Inferior parietal cortex (tissue), 1 donor: ENCODE data around the gene CHID1.

Experiments
- DNase-seq: peaks from one replicate; pipeline ENCODE4 v3.0.0-alpha.2; 2016; ENCODE audit errors: extremely low spot score

CHID1 gene

GRCh38 chr11:933142-933851 lies 22.7 kb upstream of the CHID1 start:
- no peak for DNase-seq

GRCh38 chr11:932435-932834 lies 21.8 kb upstream of the CHID1 start:
- DNase-seq = no peak

GRCh38 chr11:931385-931784 lies 20.8 kb upstream of the CHID1 start:
- no peak for DNase-seq

DNA sequence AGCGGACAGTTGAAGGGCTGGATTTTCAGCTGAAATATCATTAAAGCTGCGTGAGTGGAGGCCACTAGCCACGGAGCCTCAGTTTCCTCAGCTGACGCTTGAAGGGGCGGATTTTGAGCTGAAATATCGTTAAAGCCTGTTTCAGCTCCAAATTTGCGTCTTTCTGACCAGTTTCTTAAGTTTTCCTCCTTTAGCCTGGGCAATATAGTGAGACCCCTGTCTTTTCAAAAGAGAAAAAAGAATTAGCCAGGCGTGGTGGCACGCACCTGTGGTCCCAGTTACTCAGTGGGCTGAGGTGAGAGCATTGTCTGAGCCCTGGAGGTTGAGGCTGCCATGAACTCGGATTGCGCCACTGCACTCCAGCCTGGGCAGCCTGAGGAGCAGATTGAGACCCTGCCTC lies 18.8 kb upstream of the CHID1 start:
- DNase-seq = no peak

DNA sequence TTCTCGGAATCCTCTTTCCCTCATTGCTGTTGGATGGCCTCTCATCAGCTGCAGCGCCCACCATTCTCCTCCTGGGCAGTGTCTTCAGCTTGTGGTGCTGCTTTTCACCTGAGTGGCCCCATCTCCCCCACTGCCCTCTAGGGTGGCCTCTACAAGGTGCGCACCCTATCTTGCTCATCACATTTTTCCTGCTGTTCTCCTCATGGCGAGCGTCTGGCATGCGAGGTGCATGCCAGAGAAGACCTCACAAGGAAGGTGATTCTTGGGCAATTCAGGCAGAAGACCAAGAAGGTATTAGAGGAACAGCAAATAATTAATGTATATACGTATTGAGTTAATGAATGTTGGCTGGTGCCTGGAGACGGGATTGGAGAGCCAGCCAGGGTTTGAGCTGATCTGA lies 18.2 kb upstream of the CHID1 start:
- no peak for DNase-seq

DNA sequence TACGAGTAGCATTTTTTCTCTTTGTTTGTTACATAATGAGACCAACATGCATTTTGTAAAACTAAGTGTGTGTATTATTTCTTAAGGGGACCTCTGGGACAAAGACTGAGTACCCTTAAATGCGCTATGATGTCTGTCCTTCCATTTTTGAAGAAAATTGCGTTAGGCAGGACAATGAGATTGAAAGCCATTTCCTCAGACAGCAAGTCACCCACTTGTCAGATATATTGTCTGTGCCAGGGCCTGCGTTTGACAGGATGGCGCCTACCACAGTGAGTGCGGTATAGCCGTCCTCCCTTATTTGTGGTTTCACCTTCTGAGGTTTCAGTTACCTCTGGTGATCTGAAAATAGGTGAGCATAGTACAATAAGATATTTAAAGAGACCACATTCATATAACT lies 17.3 kb upstream of the CHID1 start:
- DNase-seq = no peak

DNA sequence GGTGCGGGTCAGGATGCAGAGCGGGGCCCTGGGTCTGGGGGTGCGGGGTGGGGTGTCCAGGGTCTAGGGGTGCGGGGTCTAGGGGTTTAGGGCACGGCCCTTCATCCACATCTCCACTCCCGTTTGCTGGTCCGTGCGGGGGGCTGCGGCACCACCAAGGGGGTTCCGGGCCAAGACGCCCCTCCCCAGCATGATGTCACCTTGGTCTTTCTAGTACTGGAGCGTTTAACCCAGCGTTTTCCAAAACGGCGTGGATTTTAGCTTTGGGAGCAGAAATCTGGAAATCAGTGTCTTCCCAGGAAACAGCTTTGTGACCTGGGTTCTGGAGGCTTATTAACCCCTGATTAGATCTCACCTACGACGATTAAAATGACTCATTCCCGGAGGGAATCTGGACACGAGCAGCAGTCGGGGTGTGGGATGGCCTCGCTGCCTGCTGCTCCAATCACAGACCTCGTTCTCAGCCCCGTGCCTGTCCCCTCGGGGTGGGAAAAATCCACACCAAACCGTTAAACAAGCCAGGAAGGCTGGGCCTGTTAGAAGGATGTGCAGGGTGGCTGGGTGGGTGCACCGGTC lies 15.8 kb upstream of the CHID1 start:
- no peak for DNase-seq

GRCh38 chr11:925496-926301 lies 15.1 kb upstream of the CHID1 start, which contains the start of gene AP2A2:
Gene AP2A2, plus strand, starts transcription at chr11:925870. Its CDS starts 152 bp downstream, at chr11:926022.
- peak; percentile 79 for DNase-seq

GRCh38 chr11:925158-925495 lies 14.5 kb upstream of the CHID1 start:
- no peak for DNase-seq

DNA sequence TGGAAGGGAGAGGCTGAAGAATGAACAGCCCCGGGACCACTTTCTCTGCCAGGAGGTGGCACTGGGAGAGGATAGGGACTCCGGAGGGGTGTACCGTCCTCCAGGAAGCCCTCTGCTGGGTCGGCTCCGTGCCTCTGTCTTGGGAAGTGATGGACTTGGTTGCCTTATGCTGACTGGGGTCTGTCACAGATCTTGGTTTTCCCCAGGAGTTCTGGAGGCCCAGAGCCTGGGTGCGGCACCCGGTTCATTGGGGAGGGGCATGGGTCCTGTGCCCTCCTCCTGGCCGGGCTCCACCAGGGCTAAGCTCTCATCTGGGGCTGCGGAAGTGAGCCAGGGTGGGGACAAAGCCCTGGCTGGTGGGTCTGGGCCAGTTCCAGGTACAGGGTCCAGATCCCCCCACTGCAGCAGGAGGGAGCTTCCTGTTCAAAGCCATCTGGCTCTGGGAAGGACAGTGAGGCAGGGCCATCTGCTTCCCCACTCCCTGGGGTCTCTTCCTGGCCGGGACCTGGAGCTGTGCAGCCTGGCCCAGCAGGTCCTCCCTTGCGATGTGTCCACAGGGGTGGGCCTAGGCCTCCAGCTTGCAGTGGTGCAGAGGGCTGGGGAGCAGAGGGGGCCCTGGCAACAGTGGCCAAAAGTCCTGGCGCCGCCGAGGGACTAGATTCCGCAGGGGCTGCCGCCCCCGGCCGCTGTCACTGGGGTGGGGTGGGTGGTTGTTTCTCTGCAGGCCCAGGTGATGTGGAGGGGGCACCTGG lies 14.0 kb upstream of the CHID1 start:
- no peak for DNase-seq

- no peak for DNase-seq
Measured at GRCh38 chr11:923691-924405, 13.2 kb upstream of the CHID1 start.

DNA sequence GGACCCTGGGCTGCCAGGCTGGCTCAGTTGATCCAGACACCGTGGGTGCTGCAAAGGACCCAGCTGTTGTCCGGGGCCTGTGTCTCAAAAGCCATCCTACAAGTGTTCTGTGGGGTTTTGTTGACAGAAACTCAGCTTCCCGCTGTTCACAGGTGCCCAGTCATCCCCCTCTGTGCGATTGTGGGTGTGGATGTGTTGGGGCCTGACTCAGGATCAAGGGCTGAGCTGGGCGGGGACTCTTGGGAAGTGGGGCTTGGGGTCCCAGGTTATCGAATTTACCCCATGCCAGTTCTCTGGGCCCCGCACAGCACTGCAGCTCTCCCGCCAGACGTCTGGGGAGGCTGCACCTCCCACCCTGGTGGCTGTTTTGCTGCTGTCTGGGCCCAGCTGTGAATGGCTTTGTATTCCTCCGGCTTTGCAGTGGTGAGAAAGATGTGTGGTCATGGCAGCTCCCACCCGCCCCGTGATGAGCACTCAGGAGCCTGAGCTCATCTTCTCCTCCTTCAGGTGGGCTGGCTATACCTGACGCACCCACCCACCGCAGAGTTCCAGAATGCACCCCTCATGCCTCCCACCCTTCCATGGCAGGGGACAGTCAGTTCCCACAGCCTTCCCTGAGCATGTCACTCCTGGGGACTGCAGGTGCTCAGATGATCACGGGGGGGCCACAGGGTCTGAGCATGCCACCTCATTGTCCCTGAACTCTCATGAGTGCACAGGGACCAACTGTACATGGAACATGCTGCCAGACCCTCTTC lies 11.5 kb upstream of the CHID1 start:
- no peak for DNase-seq

DNA sequence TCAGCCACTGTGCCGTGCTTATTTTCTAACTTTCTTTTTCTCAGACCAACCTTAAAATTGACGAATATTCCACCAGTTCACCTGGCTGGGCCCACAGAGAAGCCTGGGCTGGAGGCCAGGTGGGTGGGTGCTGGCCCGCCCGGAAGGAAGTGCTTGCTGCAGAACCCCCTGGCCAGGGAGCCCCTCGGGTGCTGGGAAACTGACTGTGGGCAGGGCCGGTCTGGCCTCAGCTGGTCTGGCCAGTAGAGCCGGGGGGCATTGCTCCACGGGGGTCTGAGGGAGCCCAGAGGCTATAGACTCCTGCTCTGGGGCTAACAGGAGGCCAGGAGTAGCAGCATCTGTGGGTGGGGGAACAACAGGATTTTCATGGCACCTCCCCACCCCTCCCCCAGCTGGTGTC lies 6.8 kb upstream of the CHID1 start:
- DNase-seq = no peak

DNA sequence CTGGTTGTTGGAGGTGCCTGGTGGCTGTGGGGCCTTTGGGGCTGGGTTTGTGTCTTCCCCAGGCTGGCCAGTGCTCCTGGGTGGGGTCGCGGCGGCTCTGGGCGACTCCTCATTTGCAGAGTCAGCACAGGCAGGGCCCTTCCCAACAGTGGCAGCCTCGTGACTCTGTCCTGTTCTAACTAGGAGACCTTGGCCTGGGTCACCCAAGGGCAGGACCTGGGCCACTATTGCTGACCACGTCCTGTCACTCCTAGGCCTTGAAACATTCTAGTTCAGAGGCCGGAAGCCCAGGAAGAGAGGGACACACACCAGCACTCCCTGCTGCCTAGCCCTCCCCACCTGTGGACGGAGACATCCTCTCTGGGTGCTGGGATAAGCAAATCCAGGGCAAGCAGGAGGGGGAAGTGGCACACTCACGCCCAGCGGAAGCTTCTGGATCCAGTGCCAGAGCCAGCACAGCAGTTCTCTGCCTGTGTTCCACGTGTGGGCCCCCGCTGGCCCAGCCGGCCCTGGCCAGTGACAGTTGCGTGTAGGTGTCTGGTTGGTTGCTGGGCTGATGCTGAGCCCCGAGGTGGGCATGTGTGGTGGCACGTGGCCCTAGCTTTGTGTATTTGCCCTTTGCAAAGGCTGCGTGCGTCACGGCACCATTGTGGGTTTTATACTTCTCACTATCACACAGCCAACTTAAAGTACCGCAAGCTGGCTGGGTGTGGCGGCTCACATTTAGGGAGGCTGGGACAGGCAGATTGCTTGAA lies 4.3 kb upstream of the CHID1 start:
- DNase-seq = no peak

DNA sequence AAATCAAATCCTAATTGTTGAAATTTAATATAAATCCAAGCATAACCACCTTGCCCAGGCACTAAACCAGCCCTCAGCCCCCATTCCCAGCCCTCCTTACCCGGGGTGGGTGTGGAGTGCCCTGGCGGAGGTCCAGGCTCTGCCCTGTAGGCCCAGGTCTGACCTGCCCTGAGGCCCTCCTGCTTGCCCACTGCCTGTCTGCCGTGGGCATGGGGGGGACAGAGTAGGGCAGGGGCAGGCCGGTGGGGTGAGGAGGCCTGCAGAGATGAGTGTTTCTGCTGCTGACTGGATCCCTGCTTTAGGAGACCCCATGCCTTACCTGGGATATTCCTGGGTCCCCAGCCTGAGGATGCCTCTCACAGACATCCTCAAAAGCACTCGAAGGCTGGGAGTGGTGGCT lies 3.6 kb upstream of the CHID1 start:
- DNase-seq = no peak

DNA sequence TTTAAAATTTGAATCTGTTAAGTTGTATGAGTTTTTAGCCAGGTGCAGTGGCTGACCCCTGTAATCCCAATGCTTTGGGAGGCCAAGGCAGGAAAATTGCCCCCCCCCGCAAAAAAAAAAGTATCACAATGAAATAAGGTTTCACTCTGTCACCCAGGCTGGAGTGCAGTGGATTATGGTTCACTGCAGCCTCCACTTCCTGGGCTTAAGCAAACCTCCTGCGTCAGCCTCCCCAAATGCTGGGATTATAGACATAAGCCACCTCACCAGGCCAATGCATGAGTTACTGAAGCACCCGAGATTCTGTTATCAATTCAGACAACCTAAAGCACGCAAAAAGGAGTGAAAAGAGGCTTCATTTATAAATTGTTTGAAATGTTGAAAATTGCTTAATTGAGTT lies 2.4 kb upstream of the CHID1 start:
- DNase-seq = no peak

GRCh38 chr11:912266-912665 lies 1.7 kb upstream of the CHID1 start:
- no peak for DNase-seq

- DNase-seq = no peak
Measured at GRCh38 chr11:911890-912219, 1.2 kb upstream of the CHID1 start.

DNA sequence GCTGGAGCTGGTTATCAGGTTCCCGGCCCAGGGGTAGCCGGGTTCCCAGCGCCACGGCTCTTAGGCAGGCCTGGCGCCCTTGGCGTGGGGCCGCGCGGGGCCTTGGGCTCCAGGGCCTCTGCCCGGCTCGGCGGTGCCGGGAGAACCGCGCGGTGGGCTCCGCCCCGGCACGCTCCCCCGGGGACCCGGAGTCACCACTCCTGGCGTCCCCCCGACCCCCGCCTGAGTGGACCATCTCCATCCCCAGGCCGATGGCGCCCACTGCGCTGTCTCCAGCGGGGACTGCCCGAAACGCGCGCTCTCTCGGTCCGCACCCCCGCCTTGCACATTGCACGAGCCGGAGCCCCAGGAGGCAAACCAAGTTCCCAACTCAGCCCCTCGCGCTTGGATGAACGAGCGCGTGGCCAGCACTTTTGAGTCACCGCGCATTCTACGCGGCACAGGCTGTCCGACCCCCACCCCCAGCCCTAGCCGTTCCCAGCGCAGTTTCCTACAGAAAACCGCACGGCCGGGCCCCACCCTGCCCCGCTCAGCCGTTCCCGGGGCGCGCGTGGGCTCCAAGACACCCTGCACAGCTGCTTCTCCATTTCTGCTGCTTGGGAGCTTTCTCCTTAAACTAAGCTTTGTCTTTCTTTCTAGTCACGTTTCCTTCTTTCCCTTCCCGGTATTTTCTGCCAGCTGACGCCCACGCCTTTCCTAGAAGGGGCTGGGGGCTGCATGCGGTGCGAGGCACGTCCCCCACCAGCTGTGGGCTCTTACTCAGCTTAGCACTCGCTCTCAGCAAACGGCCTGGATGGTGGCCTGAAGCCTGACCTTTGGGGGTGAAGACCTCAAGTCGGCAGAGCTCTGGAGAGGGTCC lies 650 bp upstream of the CHID1 start:
- no peak for DNase-seq
